ENCODE results near the gene RHOJ. TPM values are rescaled to one million over a fixed set of nuclear protein-coding genes. Genes with fewer than 3 reads are reported as not detected.

RHOJ gene
- total and polyA plus RNA-seq, 2 experiments from 2014 or later = 0.17 TPM; not detected in 1

DNA sequence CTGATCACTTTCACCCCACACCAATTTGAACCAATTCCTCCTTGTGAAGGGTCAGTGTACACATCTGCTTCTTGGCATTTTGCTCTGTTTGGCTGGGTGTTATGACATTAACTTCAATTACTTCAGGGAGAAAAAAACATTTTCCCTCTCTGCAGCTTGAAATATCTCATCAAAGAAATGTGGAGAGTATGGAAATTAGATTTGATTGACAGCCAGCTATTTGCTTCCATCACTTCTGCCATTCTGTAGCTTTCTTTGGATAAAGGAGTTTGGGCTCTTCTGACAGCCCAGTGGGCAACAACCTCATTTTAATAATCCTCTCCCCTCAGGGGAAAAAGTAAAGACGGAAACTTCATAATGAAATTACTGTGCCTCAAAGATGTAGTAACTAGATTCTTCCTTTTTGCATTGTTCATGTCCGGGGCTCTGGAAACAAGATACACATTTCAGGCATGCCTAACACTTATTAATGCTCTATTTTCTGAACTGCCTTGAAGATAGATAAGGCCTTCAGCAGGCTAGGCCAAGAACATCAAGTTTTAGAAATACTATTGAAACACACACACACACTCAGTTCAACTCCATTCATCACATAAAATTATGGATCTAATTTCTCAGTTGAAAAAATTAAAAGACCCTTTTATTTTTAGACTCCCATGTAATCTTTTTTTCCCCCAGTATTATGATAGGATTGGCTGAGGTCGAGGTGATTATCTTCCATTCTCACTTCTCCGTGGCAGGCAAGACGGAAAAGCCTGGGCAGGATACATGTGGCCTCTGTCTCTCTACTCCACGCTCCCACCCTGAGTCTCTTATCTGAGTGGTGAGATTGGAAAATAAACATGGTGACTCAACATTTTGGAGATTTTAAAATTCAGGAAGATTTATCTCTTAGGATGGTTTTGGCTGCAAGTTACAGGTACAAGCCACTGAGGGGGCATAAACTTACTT, 124.8 kb downstream of the RHOJ start:
- H4K20me1 ChIP-seq (replicated peaks; ENCODE audit: insufficient read depth) = no peaks in the 10 kb centered on the region

More for the DNA sequence above, 124.8 kb downstream of the RHOJ start:
- Histone ChIP-seq H3K4me3 (no peak overlapping the region), H3K27me3 (ENCODE audit: insufficient read depth) (no peaks in the 10 kb centered on the region), H3K4me2 (no peak overlapping the region), H3K27ac (ENCODE audit: low read depth) (no peak overlapping the region), H3K4me1 (ENCODE audit: insufficient read depth) (no peaks in the 10 kb centered on the region), H3K36me3 (ENCODE audit: insufficient read depth) (no peaks in the 10 kb centered on the region), H2AFZ (no peak overlapping the region), H3K9me2 (ENCODE audit: insufficient read depth) (peaks cover 6% of the 10 kb centered on the region; the same call in 1 of the 2 replicates), H3F3A (replicated peaks; ENCODE audit: low read depth) (no peaks in the 10 kb centered on the region), H3K79me2 (replicated peaks; ENCODE audit: insufficient read depth) (no peaks in the 10 kb centered on the region)
- H3K36me3 Mint-ChIP-seq (ENCODE audit: low read depth) = peaks cover 3% of the 10 kb centered on the region; the same call in 1 of the 3 replicates
- H3K27ac Mint-ChIP-seq = no peak overlapping the region
- DNase-seq (ENCODE audit: low spot score) = no peak
- peaks cover 9% of the 10 kb centered on the region; the same call in 2 of the 3 replicates for H3K4me1 Mint-ChIP-seq
- H3K27me3 Mint-ChIP-seq (ENCODE audit: insufficient read depth, low read depth, poor library complexity) = no peaks in the 10 kb centered on the region
- ATAC-seq = no peak
- H3K4me3 Mint-ChIP-seq = no peak overlapping the region
- no peak for TF ChIP-seq STAT1 (IDR thresholded peaks at IDR 0.05; ENCODE audit: unreplicated experiment)
- no peak for TF ChIP-seq NANOG (IDR thresholded peaks at IDR 0.05; ENCODE audit: borderline replicate concordance)
- no peak for TF ChIP-seq JUNB (IDR thresholded peaks at IDR 0.05; ENCODE audit: unreplicated experiment)
- no peak for TF ChIP-seq ZNF114 (CRISPR knock-in tag; IDR thresholded peaks at IDR 0.05)
- TF ChIP-seq, protein P1, sequence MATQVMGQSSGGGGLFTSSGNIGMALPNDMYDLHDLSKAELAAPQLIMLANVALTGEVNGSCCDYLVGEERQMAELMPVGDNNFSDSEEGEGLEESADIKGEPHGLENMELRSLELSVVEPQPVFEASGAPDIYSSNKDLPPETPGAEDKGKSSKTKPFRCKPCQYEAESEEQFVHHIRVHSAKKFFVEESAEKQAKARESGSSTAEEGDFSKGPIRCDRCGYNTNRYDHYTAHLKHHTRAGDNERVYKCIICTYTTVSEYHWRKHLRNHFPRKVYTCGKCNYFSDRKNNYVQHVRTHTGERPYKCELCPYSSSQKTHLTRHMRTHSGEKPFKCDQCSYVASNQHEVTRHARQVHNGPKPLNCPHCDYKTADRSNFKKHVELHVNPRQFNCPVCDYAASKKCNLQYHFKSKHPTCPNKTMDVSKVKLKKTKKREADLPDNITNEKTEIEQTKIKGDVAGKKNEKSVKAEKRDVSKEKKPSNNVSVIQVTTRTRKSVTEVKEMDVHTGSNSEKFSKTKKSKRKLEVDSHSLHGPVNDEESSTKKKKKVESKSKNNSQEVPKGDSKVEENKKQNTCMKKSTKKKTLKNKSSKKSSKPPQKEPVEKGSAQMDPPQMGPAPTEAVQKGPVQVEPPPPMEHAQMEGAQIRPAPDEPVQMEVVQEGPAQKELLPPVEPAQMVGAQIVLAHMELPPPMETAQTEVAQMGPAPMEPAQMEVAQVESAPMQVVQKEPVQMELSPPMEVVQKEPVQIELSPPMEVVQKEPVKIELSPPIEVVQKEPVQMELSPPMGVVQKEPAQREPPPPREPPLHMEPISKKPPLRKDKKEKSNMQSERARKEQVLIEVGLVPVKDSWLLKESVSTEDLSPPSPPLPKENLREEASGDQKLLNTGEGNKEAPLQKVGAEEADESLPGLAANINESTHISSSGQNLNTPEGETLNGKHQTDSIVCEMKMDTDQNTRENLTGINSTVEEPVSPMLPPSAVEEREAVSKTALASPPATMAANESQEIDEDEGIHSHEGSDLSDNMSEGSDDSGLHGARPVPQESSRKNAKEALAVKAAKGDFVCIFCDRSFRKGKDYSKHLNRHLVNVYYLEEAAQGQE (IDR thresholded peaks at IDR 0.05; ENCODE audit: unreplicated experiment) = no peak
- TF ChIP-seq, protein P2, sequence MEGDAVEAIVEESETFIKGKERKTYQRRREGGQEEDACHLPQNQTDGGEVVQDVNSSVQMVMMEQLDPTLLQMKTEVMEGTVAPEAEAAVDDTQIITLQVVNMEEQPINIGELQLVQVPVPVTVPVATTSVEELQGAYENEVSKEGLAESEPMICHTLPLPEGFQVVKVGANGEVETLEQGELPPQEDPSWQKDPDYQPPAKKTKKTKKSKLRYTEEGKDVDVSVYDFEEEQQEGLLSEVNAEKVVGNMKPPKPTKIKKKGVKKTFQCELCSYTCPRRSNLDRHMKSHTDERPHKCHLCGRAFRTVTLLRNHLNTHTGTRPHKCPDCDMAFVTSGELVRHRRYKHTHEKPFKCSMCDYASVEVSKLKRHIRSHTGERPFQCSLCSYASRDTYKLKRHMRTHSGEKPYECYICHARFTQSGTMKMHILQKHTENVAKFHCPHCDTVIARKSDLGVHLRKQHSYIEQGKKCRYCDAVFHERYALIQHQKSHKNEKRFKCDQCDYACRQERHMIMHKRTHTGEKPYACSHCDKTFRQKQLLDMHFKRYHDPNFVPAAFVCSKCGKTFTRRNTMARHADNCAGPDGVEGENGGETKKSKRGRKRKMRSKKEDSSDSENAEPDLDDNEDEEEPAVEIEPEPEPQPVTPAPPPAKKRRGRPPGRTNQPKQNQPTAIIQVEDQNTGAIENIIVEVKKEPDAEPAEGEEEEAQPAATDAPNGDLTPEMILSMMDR (conservative IDR thresholded peaks at IDR 0.05; ENCODE audit: low read depth in 2 of 2) = no peak
- TF ChIP-seq CREB1 (CRISPR knock-in tag; IDR thresholded peaks at IDR 0.05; ENCODE audit: low read depth) = no peak
- TF ChIP-seq EZH2 (IDR thresholded peaks at IDR 0.05; ENCODE audit: low read depth, unreplicated experiment) = no peak
- TF ChIP-seq POLR2AphosphoS5 (IDR thresholded peaks at IDR 0.05; ENCODE audit: low read depth) = no peak
- TF ChIP-seq, protein P3, sequence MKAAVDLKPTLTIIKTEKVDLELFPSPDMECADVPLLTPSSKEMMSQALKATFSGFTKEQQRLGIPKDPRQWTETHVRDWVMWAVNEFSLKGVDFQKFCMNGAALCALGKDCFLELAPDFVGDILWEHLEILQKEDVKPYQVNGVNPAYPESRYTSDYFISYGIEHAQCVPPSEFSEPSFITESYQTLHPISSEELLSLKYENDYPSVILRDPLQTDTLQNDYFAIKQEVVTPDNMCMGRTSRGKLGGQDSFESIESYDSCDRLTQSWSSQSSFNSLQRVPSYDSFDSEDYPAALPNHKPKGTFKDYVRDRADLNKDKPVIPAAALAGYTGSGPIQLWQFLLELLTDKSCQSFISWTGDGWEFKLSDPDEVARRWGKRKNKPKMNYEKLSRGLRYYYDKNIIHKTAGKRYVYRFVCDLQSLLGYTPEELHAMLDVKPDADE (IDR thresholded peaks at IDR 0.05) = no peak
- TF ChIP-seq ZNF331 (CRISPR knock-in tag; IDR thresholded peaks at IDR 0.05; ENCODE audit: low read depth) = no peak
- TF ChIP-seq, protein P4, sequence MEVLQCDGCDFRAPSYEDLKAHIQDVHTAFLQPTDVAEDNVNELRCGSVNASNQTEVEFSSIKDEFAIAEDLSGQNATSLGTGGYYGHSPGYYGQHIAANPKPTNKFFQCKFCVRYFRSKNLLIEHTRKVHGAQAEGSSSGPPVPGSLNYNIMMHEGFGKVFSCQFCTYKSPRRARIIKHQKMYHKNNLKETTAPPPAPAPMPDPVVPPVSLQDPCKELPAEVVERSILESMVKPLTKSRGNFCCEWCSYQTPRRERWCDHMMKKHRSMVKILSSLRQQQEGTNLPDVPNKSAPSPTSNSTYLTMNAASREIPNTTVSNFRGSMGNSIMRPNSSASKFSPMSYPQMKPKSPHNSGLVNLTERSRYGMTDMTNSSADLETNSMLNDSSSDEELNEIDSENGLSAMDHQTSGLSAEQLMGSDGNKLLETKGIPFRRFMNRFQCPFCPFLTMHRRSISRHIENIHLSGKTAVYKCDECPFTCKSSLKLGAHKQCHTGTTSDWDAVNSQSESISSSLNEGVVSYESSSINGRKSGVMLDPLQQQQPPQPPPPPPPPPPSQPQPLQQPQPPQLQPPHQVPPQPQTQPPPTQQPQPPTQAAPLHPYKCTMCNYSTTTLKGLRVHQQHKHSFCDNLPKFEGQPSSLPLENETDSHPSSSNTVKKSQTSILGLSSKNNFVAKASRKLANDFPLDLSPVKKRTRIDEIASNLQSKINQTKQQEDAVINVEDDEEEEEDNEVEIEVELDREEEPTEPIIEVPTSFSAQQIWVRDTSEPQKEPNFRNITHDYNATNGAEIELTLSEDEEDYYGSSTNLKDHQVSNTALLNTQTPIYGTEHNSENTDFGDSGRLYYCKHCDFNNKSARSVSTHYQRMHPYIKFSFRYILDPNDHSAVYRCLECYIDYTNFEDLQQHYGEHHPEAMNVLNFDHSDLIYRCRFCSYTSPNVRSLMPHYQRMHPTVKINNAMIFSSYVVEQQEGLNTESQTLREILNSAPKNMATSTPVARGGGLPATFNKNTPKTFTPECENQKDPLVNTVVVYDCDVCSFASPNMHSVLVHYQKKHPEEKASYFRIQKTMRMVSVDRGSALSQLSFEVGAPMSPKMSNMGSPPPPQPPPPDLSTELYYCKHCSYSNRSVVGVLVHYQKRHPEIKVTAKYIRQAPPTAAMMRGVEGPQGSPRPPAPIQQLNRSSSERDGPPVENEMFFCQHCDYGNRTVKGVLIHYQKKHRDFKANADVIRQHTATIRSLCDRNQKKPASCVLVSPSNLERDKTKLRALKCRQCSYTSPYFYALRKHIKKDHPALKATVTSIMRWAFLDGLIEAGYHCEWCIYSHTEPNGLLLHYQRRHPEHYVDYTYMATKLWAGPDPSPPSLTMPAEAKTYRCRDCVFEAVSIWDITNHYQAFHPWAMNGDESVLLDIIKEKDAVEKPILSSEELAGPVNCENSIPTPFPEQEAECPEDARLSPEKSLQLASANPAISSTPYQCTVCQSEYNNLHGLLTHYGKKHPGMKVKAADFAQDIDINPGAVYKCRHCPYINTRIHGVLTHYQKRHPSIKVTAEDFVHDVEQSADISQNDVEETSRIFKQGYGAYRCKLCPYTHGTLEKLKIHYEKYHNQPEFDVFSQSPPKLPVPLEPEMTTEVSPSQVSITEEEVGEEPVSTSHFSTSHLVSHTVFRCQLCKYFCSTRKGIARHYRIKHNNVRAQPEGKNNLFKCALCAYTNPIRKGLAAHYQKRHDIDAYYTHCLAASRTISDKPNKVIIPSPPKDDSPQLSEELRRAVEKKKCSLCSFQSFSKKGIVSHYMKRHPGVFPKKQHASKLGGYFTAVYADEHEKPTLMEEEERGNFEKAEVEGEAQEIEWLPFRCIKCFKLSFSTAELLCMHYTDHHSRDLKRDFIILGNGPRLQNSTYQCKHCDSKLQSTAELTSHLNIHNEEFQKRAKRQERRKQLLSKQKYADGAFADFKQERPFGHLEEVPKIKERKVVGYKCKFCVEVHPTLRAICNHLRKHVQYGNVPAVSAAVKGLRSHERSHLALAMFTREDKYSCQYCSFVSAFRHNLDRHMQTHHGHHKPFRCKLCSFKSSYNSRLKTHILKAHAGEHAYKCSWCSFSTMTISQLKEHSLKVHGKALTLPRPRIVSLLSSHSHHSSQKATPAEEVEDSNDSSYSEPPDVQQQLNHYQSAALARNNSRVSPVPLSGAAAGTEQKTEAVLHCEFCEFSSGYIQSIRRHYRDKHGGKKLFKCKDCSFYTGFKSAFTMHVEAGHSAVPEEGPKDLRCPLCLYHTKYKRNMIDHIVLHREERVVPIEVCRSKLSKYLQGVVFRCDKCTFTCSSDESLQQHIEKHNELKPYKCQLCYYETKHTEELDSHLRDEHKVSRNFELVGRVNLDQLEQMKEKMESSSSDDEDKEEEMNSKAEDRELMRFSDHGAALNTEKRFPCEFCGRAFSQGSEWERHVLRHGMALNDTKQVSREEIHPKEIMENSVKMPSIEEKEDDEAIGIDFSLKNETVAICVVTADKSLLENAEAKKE (CRISPR knock-in tag; IDR thresholded peaks at IDR 0.05) = no peak
- no peak for TF ChIP-seq EZH2phosphoT487 (IDR thresholded peaks at IDR 0.05; ENCODE audit: unreplicated experiment)
- H3K9me3 Mint-ChIP-seq = peaks cover 7% of the 10 kb centered on the region; the same call in 1 of the 3 replicates
